Measurements from ENCODE around the gene DHX32.

Gene DHX32

DNA sequence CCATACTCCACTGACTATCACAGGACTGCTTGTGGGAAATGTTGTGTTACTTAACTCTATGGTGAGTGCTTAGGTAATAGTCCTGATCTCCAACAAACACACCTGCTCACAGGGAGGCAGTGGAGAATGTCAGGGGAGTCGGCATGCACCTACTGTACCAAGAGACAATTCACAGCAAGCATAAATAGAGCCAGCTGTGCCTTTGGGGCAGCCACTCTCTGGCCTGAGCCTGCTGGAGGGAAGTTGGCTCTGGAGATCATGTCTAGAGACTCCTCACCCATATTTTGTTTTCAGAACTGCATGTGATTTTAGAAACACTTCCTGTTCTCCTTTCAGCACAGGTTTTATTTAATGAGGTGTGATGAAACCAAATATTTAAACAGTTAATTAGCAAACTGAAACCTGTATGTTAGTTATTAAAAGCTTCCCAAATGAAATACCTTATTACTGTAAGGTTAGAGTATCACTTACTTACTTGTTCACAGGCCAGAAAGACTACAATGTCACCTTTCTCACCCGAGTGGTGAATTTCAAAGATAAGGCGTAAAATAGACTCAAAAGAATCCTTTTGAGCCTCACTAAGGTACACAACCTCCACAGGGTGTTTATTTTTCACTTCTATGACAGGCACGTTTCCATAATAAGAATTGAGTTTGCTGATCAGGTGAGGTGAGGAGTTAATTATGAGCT is 21.8 kb downstream of the DHX32 start:
- no peaks in the 10 kb centered on the region for H3K36me3 ChIP-seq
- H3K4me1 ChIP-seq, result no peaks in the 10 kb centered on the region
- H3K9me3 ChIP-seq, result no peaks in the 10 kb centered on the region
- H3K4me3 ChIP-seq (ENCODE audit: low read depth, low read length), result no peak overlapping the region
- H3K27me3 ChIP-seq, result no peaks in the 10 kb centered on the region
- TF ChIP-seq, protein P1, sequence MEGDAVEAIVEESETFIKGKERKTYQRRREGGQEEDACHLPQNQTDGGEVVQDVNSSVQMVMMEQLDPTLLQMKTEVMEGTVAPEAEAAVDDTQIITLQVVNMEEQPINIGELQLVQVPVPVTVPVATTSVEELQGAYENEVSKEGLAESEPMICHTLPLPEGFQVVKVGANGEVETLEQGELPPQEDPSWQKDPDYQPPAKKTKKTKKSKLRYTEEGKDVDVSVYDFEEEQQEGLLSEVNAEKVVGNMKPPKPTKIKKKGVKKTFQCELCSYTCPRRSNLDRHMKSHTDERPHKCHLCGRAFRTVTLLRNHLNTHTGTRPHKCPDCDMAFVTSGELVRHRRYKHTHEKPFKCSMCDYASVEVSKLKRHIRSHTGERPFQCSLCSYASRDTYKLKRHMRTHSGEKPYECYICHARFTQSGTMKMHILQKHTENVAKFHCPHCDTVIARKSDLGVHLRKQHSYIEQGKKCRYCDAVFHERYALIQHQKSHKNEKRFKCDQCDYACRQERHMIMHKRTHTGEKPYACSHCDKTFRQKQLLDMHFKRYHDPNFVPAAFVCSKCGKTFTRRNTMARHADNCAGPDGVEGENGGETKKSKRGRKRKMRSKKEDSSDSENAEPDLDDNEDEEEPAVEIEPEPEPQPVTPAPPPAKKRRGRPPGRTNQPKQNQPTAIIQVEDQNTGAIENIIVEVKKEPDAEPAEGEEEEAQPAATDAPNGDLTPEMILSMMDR (IDR thresholded peaks at IDR 0.05; ENCODE audit: low read depth, low read length), result no peak
- no peak for DNase-seq

DNA sequence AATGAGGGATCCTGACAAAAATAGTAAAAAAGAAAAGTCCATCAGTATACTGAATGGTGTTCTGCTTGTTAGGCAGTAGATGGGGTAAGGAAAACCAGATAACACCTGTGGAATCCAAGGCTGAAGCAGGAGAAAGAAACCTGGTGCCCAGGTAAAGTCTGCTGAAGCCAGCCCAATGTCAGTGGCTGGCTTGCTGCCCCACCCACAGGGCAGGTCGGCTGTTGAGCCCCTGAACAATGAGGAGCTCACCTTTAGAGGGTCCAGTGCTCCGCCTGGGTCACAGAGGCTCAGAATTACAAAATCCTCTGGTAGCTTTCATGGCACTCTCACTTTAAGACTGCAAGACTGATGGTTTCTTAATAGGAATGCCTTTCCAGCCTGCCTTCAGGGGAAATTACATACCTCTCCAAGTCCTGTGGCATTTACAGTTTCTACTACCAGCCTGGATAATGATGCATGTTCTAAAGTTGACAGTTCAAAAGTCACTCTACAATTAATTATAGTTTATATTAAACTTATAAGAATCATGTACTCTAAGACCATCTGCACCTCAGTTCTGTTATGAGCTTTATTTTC is 23.8 kb downstream of the DHX32 start:
- H3K27me3 ChIP-seq, result no peaks in the 10 kb centered on the region
- H3K4me1 ChIP-seq, result no peaks in the 10 kb centered on the region
- H3K36me3 ChIP-seq, result no peaks in the 10 kb centered on the region
- no peak for DNase-seq
- TF ChIP-seq, protein P1 (IDR thresholded peaks at IDR 0.05; ENCODE audit: low read depth, low read length), result no peak
- no peak overlapping the region for H3K4me3 ChIP-seq (ENCODE audit: low read depth, low read length)
- no peaks in the 10 kb centered on the region for H3K9me3 ChIP-seq

DNA sequence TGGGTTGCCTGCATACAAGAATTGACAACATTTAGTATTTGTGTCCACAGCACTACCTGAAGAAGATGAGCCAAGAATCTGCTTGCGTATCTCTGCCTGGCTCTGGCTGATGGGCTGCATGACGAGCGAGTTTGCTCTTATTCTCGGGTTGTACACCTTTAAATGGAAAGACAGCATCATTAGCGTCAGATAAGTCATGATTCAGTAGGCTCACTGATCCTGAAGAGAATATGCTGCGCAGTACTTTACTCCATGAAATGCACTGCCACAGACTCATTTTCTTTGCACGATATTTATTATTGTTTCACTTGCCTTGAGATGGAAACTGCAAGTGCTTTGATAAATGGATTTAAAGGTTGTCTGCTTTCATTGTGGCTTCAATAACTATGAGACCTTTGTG is 28.6 kb downstream of the DHX32 start:
- peaks cover 4% of the 10 kb centered on the region; the same call in 1 of the 2 replicates for H3K36me3 ChIP-seq
- TF ChIP-seq, protein P1 (IDR thresholded peaks at IDR 0.05; ENCODE audit: low read depth, low read length), result no peak

DNA sequence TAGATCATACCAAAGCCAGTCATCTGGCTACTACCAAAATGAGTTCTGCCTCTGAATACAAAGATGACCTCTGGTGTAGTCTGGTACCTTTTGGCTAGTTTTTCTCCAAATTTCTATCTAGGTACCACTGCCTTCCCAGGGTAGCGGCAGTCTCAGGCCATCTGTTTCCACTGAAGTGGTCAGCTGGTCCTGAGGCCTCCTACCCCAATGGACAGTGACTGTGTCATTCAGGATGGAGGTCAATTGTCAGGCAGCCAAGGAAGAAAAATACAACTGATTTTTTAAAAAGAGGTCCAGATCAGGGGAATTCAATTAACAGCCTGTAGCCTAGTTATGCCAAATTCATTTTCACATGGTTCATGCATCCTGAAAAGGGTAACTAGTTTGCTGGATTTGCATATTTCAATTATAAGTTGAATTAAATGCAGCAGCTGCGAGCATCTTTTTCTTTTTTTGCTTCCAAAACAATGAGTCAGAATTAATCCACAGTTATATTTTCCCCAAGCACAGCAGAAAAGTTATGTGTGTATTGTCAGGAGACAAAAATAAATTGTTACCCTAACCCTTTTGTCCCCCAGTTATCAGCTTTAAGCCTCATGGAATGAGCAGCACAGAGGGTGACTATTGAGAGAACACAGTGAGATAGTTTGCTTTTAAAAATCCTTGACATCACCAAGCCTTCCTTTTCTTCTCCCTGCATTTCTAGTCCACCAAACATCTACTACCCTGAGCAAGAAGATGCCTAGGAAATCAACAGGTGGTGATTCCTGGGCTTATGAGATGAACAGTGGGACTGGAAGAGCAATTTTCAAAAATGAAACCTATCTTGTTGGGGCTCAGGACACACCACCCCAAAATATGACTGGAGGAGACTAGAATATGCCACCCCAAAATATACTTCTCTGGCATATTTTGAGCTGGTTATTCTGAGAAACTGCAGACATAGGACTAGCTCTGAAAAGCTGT is 30.0 kb downstream of the DHX32 start:
- Histone ChIP-seq H3K9me3 (no peaks in the 10 kb centered on the region), H3K27me3 (no peaks in the 10 kb centered on the region), H3K36me3 (peaks cover 4% of the 10 kb centered on the region; the same call in 1 of the 2 replicates), H3K4me1 (no peaks in the 10 kb centered on the region), H3K4me3 (ENCODE audit: low read depth, low read length) (no peak overlapping the region)
- no peak for DNase-seq
- TF ChIP-seq, protein P1 (IDR thresholded peaks at IDR 0.05; ENCODE audit: low read depth, low read length), result no peak

More for the DNA sequence above, 28.6 kb downstream of the DHX32 start:
- no peaks in the 10 kb centered on the region for H3K27me3 ChIP-seq
- no peak for DNase-seq
- no peak overlapping the region for H3K4me3 ChIP-seq (ENCODE audit: low read depth, low read length)
- H3K9me3 ChIP-seq, result no peaks in the 10 kb centered on the region
- no peaks in the 10 kb centered on the region for H3K4me1 ChIP-seq

DNA sequence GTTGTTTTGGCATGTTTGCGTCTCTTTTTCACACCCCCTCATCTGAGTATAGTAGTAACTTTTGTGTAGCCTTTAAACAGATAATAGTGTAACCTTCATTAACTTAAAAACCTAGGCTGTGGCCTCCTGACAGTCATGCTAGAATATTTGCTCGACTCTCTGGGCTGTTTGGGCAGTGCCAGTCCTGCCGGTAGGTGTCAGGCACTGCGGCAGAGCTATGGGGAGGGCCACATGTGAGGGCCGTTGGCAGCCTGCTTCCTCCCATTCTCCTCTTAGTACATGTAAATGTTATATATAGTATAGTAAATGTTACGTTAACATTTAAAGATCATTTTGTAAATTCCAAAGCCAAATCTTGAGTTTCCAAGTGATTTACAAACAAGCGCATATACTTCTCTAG is 31.6 kb downstream of the DHX32 start:
- no peak overlapping the region for H3K4me3 ChIP-seq (ENCODE audit: low read depth, low read length)
- H3K4me1 ChIP-seq, result no peaks in the 10 kb centered on the region
- H3K27me3 ChIP-seq, result no peaks in the 10 kb centered on the region
- no peak for DNase-seq
- peaks cover 9% of the 10 kb centered on the region for H3K36me3 ChIP-seq
- TF ChIP-seq, protein P1 (IDR thresholded peaks at IDR 0.05; ENCODE audit: low read depth, low read length), result no peak
- H3K9me3 ChIP-seq, result no peaks in the 10 kb centered on the region
